ENCODE data around the gene ANLN.

ANLN gene

GRCh38 chr7:36348771-36349170 is 40.9 kb upstream of the ANLN start:
- no peak for TF ChIP-seq CTCF (IDR thresholded peaks at IDR 0.05)
- no peaks in the 10 kb centered on the region for H3K36me3 ChIP-seq
- no peaks in the 10 kb centered on the region for H3K9me3 ChIP-seq
- no peak overlapping the region for H3K27ac ChIP-seq
- H3K4me1 ChIP-seq (ENCODE audit: control insufficient read depth in 1 of 2, insufficient read depth in 1 of 2, low read depth in 1 of 2, low read length in 1 of 2) = no peaks in the 10 kb centered on the region
- no peaks in the 10 kb centered on the region for H3K27me3 ChIP-seq
- H3K4me3 ChIP-seq (ENCODE audit: low read depth in 1 of 2, low read length in 1 of 2) = no peak overlapping the region

DNA sequence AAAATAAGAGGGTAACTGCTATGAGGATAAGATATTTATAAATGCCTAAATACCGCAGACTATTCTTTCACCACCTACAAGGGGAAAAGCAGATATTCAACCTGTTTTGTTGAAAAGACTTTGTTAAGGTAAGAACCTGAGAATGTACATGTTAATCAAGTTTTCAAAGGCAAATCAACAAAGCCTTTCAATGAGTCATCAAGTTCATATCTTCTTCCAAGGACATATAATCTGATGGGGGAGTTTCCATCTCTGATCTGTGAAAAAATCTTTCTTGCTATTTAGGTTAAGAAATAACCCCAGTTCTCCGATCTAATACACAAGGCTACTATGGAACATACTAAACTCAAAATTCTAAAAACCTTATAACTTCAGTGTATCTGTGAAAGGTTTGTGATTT is 40.0 kb upstream of the ANLN start:
- no peak overlapping the region for H3K27ac ChIP-seq
- H3K4me3 ChIP-seq (ENCODE audit: low read depth in 1 of 2, low read length in 1 of 2) = no peak overlapping the region
- no peaks in the 10 kb centered on the region for H3K36me3 ChIP-seq
- H3K9me3 ChIP-seq = no peaks in the 10 kb centered on the region
- H3K4me1 ChIP-seq (ENCODE audit: control insufficient read depth in 1 of 2, insufficient read depth in 1 of 2, low read depth in 1 of 2, low read length in 1 of 2) = no peaks in the 10 kb centered on the region
- H3K27me3 ChIP-seq = no peaks in the 10 kb centered on the region
- no peak for TF ChIP-seq CTCF (IDR thresholded peaks at IDR 0.05)

DNA sequence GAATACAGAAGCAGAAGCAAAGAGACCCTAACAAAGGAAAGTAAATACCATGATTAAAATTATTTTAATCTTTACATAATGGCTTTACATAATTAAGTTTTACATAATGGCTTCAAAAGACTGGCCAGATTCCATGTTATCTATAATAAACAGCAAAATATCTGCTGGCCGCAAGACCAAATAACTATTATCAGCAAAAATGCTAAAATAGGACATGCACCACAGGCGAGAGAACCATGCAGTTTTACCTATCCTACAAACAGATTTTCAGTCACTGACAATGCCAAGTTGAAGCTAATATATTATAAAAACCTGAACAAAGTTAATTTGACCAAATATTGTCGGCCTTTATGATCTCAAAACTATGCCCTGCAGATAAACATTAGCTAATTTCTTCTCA is 34.2 kb upstream of the ANLN start:
- no peak overlapping the region for H3K27ac ChIP-seq
- H3K4me1 ChIP-seq (ENCODE audit: control insufficient read depth in 1 of 2, insufficient read depth in 1 of 2, low read depth in 1 of 2, low read length in 1 of 2) = no peaks in the 10 kb centered on the region
- H3K4me3 ChIP-seq (ENCODE audit: low read depth in 1 of 2, low read length in 1 of 2) = no peak overlapping the region
- no peaks in the 10 kb centered on the region for H3K9me3 ChIP-seq
- no peak for TF ChIP-seq CTCF (IDR thresholded peaks at IDR 0.05)
- H3K27me3 ChIP-seq = no peaks in the 10 kb centered on the region
- no peaks in the 10 kb centered on the region for H3K36me3 ChIP-seq

DNA sequence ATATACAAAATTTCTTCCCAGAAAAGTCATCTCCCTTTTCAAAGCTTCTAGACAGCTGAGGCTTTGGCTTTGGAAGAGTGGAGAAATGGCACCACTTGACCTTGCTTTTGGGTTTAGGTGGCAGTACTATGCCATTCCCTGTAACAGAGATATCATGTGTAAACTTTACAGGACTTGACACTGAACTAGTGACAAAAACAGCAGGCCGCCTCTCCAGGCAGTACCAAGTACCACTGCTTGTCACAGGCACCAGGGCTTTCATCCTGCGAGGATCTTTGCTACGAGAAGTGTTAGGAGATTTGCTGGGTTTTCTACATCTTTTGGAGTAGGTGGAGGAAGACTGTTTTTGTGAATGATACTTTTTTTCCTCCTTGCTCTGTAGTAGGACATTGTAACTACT is 32.6 kb upstream of the ANLN start:
- TF ChIP-seq CTCF (IDR thresholded peaks at IDR 0.05) = no peak
- no peaks in the 10 kb centered on the region for H3K9me3 ChIP-seq

DNA sequence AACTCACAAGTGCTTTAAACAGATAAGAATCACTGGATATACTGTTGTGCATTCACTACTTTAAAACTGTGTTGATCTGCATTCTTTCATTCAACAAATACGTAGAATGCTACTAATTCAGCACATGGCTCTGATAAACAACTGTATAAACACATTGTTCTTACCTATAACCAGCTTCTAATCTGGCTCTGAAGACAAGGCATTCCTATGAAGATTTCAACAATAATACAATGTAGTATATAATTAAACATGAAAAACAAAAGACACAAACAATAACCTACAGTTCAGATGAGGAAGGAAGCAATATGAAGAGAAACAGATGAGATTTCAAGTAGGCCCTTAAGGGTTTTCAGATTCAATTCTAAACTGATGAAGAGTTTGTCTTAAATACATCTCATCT is 31.1 kb upstream of the ANLN start:
- Histone ChIP-seq H3K36me3 (no peaks in the 10 kb centered on the region), H3K4me3 (ENCODE audit: low read depth in 1 of 2, low read length in 1 of 2) (no peak overlapping the region), H3K27ac (no peak overlapping the region), H3K4me1 (ENCODE audit: control insufficient read depth in 1 of 2, insufficient read depth in 1 of 2, low read depth in 1 of 2, low read length in 1 of 2) (no peaks in the 10 kb centered on the region), H3K9me3 (no peaks in the 10 kb centered on the region), H3K27me3 (no peaks in the 10 kb centered on the region)
- TF ChIP-seq CTCF (IDR thresholded peaks at IDR 0.05) = no peak

More for the DNA sequence above, 32.6 kb upstream of the ANLN start:
- Histone ChIP-seq H3K27me3 (no peaks in the 10 kb centered on the region), H3K4me1 (ENCODE audit: control insufficient read depth in 1 of 2, insufficient read depth in 1 of 2, low read depth in 1 of 2, low read length in 1 of 2) (no peaks in the 10 kb centered on the region), H3K36me3 (no peaks in the 10 kb centered on the region), H3K4me3 (ENCODE audit: low read depth in 1 of 2, low read length in 1 of 2) (no peak overlapping the region), H3K27ac (no peak overlapping the region)

DNA sequence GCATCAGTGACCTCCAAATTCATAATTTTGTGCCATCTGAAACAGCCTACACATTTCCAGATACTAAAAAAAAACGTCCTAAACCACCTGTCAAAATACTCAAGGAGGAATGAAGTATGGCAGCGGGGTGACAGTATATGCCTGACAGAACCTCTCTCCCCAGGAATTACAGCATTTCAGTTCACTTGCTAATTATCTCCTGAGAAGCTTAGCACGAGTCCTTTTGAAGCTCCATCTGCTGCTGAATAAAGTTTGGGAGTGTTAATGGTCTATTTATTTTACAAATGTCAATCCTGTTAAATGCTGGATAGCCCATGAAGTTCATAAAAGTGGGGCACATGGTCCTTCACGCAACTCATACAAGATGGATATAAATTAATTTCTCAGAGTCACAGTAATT is 29.4 kb upstream of the ANLN start:
- no peak for TF ChIP-seq CTCF (IDR thresholded peaks at IDR 0.05)
- no peaks in the 10 kb centered on the region for H3K36me3 ChIP-seq
- H3K4me1 ChIP-seq (ENCODE audit: control insufficient read depth in 1 of 2, insufficient read depth in 1 of 2, low read depth in 1 of 2, low read length in 1 of 2) = no peaks in the 10 kb centered on the region

More for the DNA sequence above, 29.4 kb upstream of the ANLN start:
- Histone ChIP-seq H3K9me3 (no peaks in the 10 kb centered on the region), H3K27ac (no peak overlapping the region), H3K27me3 (peaks cover 9% of the 10 kb centered on the region), H3K4me3 (ENCODE audit: low read depth in 1 of 2, low read length in 1 of 2) (no peak overlapping the region)
